Activated T-cell treated with anti-CD3 and anti-CD28 coated beads, Interleukin-2, amount 50 U/mL, for 72 hours (primary cell): Measurements from ENCODE around the gene PHF1. TPM values are rescaled to one million over a fixed set of nuclear protein-coding genes. Genes with fewer than 3 reads are reported as not detected.
"Not testable (repeated sequence)": the region's sequence is repeated elsewhere in the genome, so short reads cannot be mapped to it uniquely, and the experiment has no call there.

Experiments used
- ATAC-seq, 2 donors: fragments of 150-1000 bp; cut with Tn5 transposase; replicated peaks in 1 of 2; 2 replicates each; pipeline ENCODE4 v1.10.0; 2021; ENCODE audit warnings: moderate library complexity in 2 of 2, mild to moderate bottlenecking in 1 of 2
- DNase-seq, 2 donors: peaks; one replicate each; pipeline ENCODE4 v3.0.0; 2021 to 2022; ENCODE audit warnings: mixed read lengths in 1 of 2
- H3K27ac Mint-ChIP-seq: one replicate; pipeline ENCODE4 v1.8.0; 2022; ENCODE audit warnings: mild to moderate bottlenecking, moderate library complexity, mixed read lengths
- H3K27me3 Mint-ChIP-seq: one replicate; pipeline ENCODE4 v1.8.0; 2022; ENCODE audit warnings: low read depth, mixed read lengths
- H3K36me3 Mint-ChIP-seq, 2 donors: one replicate each; pipeline ENCODE4 v1.8.0; 2022; ENCODE audit warnings: mixed read lengths in 2 of 2, mild to moderate bottlenecking in 1 of 2; ENCODE audit not compliant: insufficient read depth in 2 of 2
- H3K4me1 Mint-ChIP-seq: one replicate; pipeline ENCODE4 v1.8.0; 2022; ENCODE audit warnings: low read depth, mixed read lengths
- H3K4me3 Mint-ChIP-seq, 2 donors: one replicate each; pipeline ENCODE4 v1.8.0; 2022; ENCODE audit warnings: mild to moderate bottlenecking in 2 of 2, mixed read lengths in 2 of 2, moderate library complexity in 2 of 2
- H3K9me3 Mint-ChIP-seq, 2 donors: one replicate each; pipeline ENCODE4 v1.8.0; 2022; ENCODE audit warnings: mixed read lengths in 2 of 2
- total RNA-seq, 2 donors: library from RNA; stranded (reverse); gene quantifications; one replicate each; pipeline ENCODE4 v1.2.3, GENCODE V29; 2022

Gene PHF1
- total RNA-seq, 2 donors from 2014 or later, result 65.2 to 77.3 TPM

DNA sequence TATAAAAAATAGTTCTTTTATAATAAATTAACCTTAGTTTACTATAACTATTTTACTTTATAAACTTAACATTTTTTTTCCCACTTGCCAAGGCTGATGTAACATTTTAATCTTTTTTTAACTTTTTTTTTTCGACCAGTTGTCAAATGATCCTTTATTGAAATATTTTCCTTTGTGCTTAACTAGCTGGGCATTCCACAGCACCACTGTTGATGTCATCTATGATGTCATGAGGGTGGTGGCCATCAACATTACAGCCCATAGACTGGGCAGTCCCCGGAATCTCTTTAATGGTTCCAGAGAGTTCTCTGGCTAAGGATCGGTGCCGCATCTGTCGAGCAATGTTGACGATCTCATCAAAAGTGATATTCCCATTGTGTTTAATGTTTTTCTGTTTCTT is 10.9 kb upstream of the PHF1 start:
- H3K36me3 Mint-ChIP-seq, result peaks cover 20 to 60% of the 10 kb centered on the region in 2 donors
- ATAC-seq, H3K4me3 Mint-ChIP-seq, H3K27me3 Mint-ChIP-seq, DNase-seq, H3K9me3 Mint-ChIP-seq, H3K27ac Mint-ChIP-seq: not testable (repeated sequence)
- peaks cover 24% of the 10 kb centered on the region for H3K4me1 Mint-ChIP-seq

DNA sequence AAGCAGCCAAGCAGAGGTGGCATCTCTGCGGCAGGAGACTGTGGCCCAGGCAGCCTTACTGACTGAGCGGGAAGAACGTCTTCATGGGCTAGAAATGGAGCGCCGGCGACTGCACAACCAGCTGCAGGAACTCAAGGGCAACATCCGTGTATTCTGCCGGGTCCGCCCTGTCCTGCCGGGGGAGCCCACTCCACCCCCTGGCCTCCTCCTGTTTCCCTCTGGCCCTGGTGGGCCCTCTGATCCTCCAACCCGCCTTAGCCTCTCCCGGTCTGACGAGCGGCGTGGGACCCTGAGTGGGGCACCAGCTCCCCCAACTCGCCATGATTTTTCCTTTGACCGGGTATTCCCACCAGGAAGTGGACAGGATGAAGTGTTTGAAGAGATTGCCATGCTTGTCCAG is 5.9 kb upstream of the PHF1 start:
- no peaks in the 10 kb centered on the region for H3K27me3 Mint-ChIP-seq

DNA sequence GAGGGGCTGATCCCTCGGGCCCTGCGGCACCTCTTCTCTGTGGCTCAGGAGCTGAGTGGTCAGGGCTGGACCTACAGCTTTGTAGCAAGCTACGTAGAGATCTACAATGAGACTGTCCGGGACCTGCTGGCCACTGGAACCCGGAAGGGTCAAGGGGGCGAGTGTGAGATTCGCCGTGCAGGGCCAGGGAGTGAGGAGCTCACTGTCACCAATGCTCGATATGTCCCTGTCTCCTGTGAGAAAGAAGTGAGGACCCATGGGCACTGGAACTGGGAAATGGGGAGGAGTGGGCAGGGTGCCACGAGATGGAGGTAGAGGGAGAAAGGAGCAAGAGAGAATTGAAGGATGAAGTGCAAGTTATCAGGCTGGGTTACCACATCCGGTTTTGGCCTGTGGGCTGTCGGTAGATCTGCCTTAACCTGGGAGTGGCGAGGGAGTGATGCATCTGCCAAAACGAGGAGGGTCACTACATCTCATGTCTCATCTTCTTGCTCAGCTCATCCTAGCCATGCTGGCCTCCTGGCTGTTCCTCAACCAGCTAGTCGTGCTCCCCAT is 5.4 kb upstream of the PHF1 start:
- H3K27ac Mint-ChIP-seq, result no peak overlapping the region
- no peak for ATAC-seq
- no peaks in the 10 kb centered on the region for H3K27me3 Mint-ChIP-seq
- peaks cover 14 to 52% of the 10 kb centered on the region in 2 donors for H3K36me3 Mint-ChIP-seq
- no peak overlapping the region for H3K4me3 Mint-ChIP-seq
- DNase-seq, result no peak
- no peaks in the 10 kb centered on the region for H3K9me3 Mint-ChIP-seq
- H3K4me1 Mint-ChIP-seq, result peaks cover 11% of the 10 kb centered on the region

More for the DNA sequence above, 5.9 kb upstream of the PHF1 start:
- DNase-seq, result no peak
- H3K9me3 Mint-ChIP-seq, result no peaks in the 10 kb centered on the region
- no peak overlapping the region for H3K4me3 Mint-ChIP-seq
- peaks cover 8% of the 10 kb centered on the region for H3K4me1 Mint-ChIP-seq
- no peak overlapping the region for H3K27ac Mint-ChIP-seq
- no peak for ATAC-seq
- H3K36me3 Mint-ChIP-seq, result peaks cover 14 to 57% of the 10 kb centered on the region in 2 donors

DNA sequence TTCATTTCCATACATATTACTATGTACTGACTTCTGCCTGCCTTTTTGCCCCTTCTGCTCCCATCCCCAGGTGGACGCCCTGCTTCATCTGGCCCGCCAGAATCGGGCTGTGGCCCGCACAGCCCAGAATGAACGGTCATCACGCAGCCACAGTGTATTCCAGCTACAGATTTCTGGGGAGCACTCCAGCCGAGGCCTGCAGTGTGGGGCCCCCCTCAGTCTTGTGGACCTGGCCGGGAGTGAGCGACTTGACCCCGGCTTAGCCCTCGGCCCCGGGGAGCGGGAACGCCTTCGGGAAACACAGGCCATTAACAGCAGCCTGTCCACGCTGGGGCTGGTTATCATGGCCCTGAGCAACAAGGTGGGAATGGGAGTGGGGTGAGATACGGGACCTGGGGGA is 4.7 kb upstream of the PHF1 start:
- H3K9me3 Mint-ChIP-seq, result no peaks in the 10 kb centered on the region
- no peaks in the 10 kb centered on the region for H3K27me3 Mint-ChIP-seq
- no peak overlapping the region for H3K27ac Mint-ChIP-seq
- peaks cover 14 to 47% of the 10 kb centered on the region in 2 donors for H3K36me3 Mint-ChIP-seq
- ATAC-seq (no peak), DNase-seq (no peak)
- no peak overlapping the region for H3K4me3 Mint-ChIP-seq
- peaks cover 11% of the 10 kb centered on the region for H3K4me1 Mint-ChIP-seq

DNA sequence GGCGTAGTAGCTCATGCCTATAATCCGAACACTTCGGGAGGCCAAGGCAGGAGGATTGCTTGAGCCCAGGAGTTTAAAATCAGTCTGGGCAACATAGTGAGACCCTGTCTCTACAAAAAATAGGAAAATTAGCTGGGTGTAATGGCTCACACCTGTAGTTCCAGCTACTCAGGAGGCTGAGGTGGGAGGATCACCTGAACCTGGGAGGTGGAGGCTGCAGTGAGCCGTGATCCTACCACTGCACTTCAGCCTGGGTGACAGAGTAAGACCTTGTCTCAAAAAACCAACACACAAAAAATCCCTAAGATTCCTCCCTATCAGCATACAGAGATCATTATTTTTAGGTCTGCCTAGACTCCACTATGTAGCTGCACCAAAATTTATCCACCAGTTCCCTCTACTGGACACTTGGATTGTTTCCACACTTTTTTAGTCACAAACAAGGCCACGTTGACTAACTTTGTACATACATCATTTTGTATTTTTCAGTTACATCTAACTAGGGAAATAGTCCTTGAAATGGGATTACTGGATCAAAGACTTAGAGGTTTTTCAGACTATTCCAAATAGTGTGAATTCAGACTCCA is 3.6 kb upstream of the PHF1 start:
- H3K4me3 Mint-ChIP-seq, result no peak overlapping the region
- H3K36me3 Mint-ChIP-seq, result peaks cover 14 to 43% of the 10 kb centered on the region in 2 donors
- H3K27me3 Mint-ChIP-seq, result no peaks in the 10 kb centered on the region
- ATAC-seq (no peak), DNase-seq (no peak)
- H3K27ac Mint-ChIP-seq, result no peak overlapping the region
- peaks cover 21% of the 10 kb centered on the region for H3K4me1 Mint-ChIP-seq
- no peaks in the 10 kb centered on the region for H3K9me3 Mint-ChIP-seq

DNA sequence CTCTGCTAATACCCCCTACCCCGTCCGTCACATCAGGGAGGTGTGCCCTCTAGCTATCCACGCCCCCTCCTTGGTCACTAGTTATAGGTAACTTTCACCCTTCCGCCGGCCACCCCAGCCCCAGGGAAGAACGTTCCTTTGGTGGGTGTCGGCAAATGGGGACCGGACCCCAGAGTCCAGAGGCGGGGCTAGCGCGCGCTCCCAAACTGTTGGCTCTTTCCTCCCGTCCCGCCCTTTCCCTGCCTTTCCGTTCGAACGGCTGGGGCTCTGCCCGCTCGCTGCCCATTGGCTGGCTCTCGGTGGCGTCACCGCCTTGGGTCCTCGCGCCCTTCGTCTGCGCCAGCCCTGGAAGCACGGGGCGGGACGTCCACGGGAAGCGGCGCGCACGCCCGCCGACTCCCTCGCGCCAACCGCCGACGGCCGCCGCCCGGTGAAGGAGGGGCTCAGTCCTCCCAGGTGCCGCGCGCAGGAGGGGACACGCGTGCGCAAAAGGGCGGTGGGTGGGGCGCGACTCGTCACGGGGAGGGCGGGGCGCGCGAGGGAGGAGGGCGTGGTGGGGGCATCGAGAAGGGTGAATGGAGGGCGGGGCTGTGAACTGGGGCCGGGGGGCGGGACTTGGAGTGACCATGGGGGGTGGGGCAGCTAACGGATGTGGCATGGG is 634 bp upstream of the PHF1 start:
- Mint-ChIP-seq H3K27ac (peak overlapping the region; percentile 80), H3K4me1 (peaks cover 47% of the 10 kb centered on the region), H3K36me3 (peaks cover 5 to 35% of the 10 kb centered on the region in 2 donors), H3K9me3 (no peaks in the 10 kb centered on the region), H3K27me3 (no peaks in the 10 kb centered on the region), H3K4me3 (peak overlapping the region; percentile 90 to 97)
- ATAC-seq (peak; percentile 89 to 91), DNase-seq (peak; percentile 98)

DNA sequence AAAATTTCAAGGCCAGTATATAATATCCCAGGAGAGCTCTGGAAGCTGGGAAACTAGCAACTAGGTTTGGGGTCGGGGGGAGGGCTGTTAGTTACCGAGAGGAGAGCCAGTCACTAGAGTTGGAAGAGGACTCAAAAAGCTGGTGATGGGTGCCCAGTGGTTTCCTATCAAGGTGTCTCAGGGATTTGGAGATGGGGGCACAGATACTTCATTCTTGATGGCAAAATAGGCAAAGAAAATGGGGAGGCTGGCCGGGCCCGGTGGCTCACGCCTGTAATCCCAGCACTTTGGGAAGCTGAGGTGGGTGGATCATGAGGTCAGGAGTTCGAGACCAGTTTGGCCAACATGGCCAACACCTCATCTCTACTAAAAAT is 805 bp downstream of the PHF1 start:
- no peak for DNase-seq
- H3K4me1 Mint-ChIP-seq, result peaks cover 61% of the 10 kb centered on the region
- no peak for ATAC-seq
- no peaks in the 10 kb centered on the region for H3K27me3 Mint-ChIP-seq
- no peaks in the 10 kb centered on the region for H3K9me3 Mint-ChIP-seq
- H3K4me3 Mint-ChIP-seq, result peak overlapping the region; percentile 83 to 88
- H3K36me3 Mint-ChIP-seq, result peaks cover 8 to 33% of the 10 kb centered on the region in 2 donors
- peak overlapping the region; percentile 55 for H3K27ac Mint-ChIP-seq

DNA sequence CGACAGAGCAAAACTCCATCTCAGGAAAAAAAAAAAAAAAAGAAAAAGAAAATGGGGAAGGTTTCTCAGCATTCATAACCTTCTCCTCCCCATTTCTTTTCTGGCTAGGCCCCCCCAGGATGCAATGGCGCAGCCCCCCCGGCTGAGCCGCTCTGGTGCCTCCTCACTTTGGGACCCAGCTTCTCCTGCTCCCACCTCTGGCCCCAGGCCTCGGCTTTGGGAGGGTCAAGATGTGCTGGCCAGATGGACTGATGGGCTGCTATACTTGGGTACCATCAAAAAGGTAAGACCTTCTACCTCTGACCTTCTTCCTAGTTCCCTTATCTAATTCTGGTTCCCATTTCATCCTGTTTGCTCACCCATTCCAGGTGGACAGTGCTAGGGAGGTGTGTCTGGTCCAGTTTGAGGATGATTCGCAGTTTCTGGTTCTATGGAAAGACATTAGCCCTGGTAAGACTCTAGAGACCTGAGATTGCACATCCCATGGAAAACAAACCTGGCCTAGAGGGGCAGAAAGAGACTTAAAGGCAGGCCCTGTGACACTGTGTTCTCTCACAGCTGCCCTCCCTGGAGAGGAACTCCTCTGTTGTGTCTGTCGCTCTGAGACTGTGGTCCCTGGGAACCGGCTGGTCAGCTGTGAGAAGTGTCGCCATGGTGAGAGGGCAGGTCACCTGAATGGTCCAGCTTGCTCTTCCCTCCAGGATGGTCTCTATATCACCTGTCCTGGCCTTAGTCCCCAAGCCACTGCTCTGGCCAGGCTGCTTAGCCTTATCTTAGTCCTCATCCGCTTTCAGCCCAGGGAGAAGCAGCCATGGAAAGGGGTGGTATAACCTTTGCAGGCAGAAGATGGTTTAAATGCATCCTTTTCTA is 1.6 kb downstream of the PHF1 start:
- ATAC-seq, result no peak
- Mint-ChIP-seq H3K9me3 (no peaks in the 10 kb centered on the region), H3K36me3 (peaks cover 11 to 30% of the 10 kb centered on the region in 2 donors), H3K4me3 (peak overlapping the region; percentile 83 to 88), H3K27ac (peak overlapping the region; percentile 67), H3K4me1 (peaks cover 65% of the 10 kb centered on the region), H3K27me3 (no peaks in the 10 kb centered on the region)
- no peak for DNase-seq

DNA sequence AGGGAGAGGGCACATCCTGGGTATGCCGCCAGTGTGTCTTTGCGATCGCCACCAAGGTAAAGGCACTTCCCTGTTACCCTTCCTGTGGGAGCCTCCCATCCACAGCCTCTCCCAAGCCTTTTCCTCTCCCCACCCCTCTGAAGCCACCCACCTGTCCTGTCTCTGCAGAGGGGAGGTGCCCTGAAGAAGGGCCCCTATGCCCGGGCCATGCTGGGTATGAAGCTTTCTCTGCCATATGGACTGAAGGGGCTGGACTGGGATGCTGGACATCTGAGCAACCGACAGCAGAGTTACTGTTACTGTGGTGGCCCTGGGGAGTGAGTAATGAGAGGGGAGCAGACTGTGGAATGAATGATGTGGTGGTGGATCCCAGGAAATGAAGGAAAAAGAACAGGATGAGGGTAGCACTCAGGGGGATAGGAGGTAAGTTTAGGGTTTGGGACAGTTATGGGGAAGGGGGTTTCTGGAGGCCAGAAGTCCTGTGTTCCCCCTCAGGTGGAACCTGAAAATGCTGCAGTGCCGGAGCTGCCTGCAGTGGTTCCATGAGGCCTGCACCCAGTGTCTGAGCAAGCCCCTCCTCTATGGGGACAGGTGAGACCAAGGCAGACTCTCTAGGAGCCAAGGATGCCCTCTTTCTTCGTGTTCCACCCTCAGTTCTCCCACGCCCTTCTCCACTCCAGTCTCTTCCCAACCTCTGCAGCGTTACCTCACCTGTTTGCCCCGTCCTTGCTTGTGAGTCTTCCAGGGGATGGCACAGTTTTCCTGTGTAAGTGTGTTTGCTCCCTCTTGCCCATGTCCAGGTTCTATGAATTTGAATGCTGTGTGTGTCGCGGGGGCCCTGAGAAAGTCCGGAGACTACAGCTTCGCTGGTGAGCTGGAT is 2.7 kb downstream of the PHF1 start:
- no peak for DNase-seq
- peak overlapping the region; percentile 27 for H3K27ac Mint-ChIP-seq

DNA sequence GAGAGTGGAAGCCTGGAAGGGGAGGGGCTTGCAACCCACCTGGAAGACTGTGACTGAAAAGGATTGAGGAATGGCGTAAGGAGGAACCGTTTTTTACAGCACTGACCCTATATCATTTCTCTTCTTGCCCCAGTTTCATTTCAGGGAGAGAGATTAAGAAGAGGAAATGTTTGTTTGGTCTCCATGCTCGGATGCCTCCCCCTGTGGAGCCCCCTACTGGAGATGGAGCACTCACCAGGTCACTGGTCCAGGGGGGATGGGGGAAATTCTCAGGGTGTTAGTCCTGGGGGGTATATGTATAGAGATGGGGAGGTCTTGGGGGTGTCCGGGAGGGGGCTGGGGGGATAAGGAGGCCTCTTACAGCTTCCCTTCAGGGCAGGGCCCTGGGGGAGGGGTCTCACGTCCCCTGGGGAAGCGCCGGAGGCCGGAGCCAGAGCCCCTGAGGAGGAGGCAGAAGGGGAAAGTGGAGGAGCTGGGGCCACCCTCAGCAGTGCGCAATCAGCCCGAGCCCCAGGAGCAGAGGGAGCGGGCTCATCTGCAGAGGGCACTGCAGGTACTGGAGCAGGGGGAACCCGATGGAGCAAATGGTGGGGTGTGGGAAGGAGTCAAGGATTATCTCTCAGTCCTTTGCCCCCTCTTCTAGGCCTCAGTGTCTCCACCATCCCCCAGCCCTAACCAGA is 3.9 kb downstream of the PHF1 start:
- DNase-seq (no peak), ATAC-seq (no peak)
- Mint-ChIP-seq H3K27ac (no peak overlapping the region), H3K9me3 (no peaks in the 10 kb centered on the region), H3K36me3 (peaks cover 11 to 20% of the 10 kb centered on the region in 2 donors), H3K4me3 (peak overlapping the region in 1 of 2 donors; percentile 99), H3K27me3 (no peaks in the 10 kb centered on the region), H3K4me1 (peaks cover 75% of the 10 kb centered on the region)

More for the DNA sequence above, 2.7 kb downstream of the PHF1 start:
- no peak for ATAC-seq
- Mint-ChIP-seq H3K9me3 (no peaks in the 10 kb centered on the region), H3K36me3 (peaks cover 11 to 21% of the 10 kb centered on the region in 2 donors), H3K27me3 (no peaks in the 10 kb centered on the region), H3K4me1 (peaks cover 69% of the 10 kb centered on the region), H3K4me3 (no peak overlapping the region)

DNA sequence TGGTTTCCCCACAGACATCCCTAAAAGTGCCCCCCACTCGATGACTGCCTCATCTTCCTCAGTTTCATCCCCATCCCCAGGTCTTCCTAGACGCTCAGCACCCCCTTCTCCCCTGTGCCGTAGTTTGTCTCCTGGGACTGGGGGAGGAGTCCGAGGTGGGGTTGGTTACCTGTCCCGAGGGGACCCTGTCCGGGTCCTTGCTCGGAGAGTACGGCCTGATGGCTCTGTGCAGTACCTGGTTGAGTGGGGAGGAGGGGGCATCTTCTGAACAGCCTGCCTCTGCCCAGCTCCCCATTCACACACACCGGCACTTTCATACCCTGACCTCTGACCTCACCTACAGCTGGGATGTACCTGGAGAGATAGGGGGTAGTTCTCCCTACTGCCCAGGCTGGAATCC is 5.0 kb downstream of the PHF1 start:
- Mint-ChIP-seq H3K27ac (peak overlapping the region; percentile 94), H3K36me3 (peaks cover 11 to 20% of the 10 kb centered on the region in 2 donors), H3K4me3 (peak overlapping the region; percentile 98 to 99), H3K4me1 (peaks cover 79% of the 10 kb centered on the region), H3K9me3 (no peaks in the 10 kb centered on the region), H3K27me3 (no peaks in the 10 kb centered on the region)
- no peak for DNase-seq
- ATAC-seq, result no peak
